Measurements from ENCODE around the gene MRPS6.
A peak's percentile ranks its signal among the peaks of the same experiment; 100 is the strongest.

The MRPS6 gene

GRCh38 chr21:34100790-34101189, 27.4 kb downstream of the MRPS6 start:
- DNase-seq (ENCODE audit: low read depth), result no peak

GRCh38 chr21:34105947-34106541, 32.7 kb downstream of the MRPS6 start:
- no peak for DNase-seq (ENCODE audit: low read depth)

- no peak for DNase-seq (ENCODE audit: low read depth)
These were observed 34.2 kb downstream of the MRPS6 start for GRCh38 chr21:34107606-34108005.

GRCh38 chr21:34109075-34109474, 35.7 kb downstream of the MRPS6 start:
- DNase-seq (ENCODE audit: low read depth), result no peak

GRCh38 chr21:34110594-34111202, 37.3 kb downstream of the MRPS6 start:
- no peak for DNase-seq (ENCODE audit: low read depth)

- DNase-seq (ENCODE audit: low read depth), result no peak
These were observed 39.1 kb downstream of the MRPS6 start for GRCh38 chr21:34112316-34113033.

- no peak for DNase-seq (ENCODE audit: low read depth)
These were observed 40.5 kb downstream of the MRPS6 start for GRCh38 chr21:34113842-34114241.

- no peak for DNase-seq (ENCODE audit: low read depth)
These were observed 41.8 kb downstream of the MRPS6 start for GRCh38 chr21:34115160-34115559.

- DNase-seq (ENCODE audit: low read depth), result no peak
These were observed 43.2 kb downstream of the MRPS6 start for GRCh38 chr21:34116569-34116968.

- DNase-seq (ENCODE audit: low read depth), result no peak
These were observed 47.5 kb downstream of the MRPS6 start for GRCh38 chr21:34120867-34121266.

- DNase-seq (ENCODE audit: low read depth), result no peak
These were observed 48.7 kb downstream of the MRPS6 start for GRCh38 chr21:34122047-34122446.

- DNase-seq (ENCODE audit: low read depth), result no peak
These were observed 50.2 kb downstream of the MRPS6 start for GRCh38 chr21:34123609-34124008.

GRCh38 chr21:34126269-34126668, 52.9 kb downstream of the MRPS6 start:
- no peak for DNase-seq (ENCODE audit: low read depth)

GRCh38 chr21:34126691-34127090, 53.3 kb downstream of the MRPS6 start:
- no peak for DNase-seq (ENCODE audit: low read depth)

GRCh38 chr21:34128124-34128523, 54.7 kb downstream of the MRPS6 start:
- no peak for DNase-seq (ENCODE audit: low read depth)

- no peak for DNase-seq (ENCODE audit: low read depth)
These were observed 55.3 kb downstream of the MRPS6 start for GRCh38 chr21:34128674-34129038.

GRCh38 chr21:34129039-34129891, 55.9 kb downstream of the MRPS6 start:
- DNase-seq (ENCODE audit: low read depth), result peak; percentile 51

GRCh38 chr21:34129901-34130715, 56.7 kb downstream of the MRPS6 start:
- no peak for DNase-seq (ENCODE audit: low read depth)

- no peak for DNase-seq (ENCODE audit: low read depth)
These were observed 57.3 kb downstream of the MRPS6 start for GRCh38 chr21:34130716-34130985.

GRCh38 chr21:34131586-34131985, 58.2 kb downstream of the MRPS6 start:
- no peak for DNase-seq (ENCODE audit: low read depth)

- DNase-seq (ENCODE audit: low read depth), result no peak
These were observed 58.8 kb downstream of the MRPS6 start for GRCh38 chr21:34132202-34132601.

- DNase-seq (ENCODE audit: low read depth), result no peak
These were observed 59.5 kb downstream of the MRPS6 start for GRCh38 chr21:34132926-34133325.

Data from GM04503 (cell line).